HG02759 (cell line): Measurements from ENCODE around the gene MAEA.

Experiments used
- ATAC-seq: cut with Tn5 transposase; IDR thresholded peaks from one replicate; pipeline ENCODE4 v1.9.1; 2021; ENCODE audit warnings: mild to moderate bottlenecking, moderate library complexity; ENCODE audit not compliant: unreplicated experiment

MAEA gene

DNA sequence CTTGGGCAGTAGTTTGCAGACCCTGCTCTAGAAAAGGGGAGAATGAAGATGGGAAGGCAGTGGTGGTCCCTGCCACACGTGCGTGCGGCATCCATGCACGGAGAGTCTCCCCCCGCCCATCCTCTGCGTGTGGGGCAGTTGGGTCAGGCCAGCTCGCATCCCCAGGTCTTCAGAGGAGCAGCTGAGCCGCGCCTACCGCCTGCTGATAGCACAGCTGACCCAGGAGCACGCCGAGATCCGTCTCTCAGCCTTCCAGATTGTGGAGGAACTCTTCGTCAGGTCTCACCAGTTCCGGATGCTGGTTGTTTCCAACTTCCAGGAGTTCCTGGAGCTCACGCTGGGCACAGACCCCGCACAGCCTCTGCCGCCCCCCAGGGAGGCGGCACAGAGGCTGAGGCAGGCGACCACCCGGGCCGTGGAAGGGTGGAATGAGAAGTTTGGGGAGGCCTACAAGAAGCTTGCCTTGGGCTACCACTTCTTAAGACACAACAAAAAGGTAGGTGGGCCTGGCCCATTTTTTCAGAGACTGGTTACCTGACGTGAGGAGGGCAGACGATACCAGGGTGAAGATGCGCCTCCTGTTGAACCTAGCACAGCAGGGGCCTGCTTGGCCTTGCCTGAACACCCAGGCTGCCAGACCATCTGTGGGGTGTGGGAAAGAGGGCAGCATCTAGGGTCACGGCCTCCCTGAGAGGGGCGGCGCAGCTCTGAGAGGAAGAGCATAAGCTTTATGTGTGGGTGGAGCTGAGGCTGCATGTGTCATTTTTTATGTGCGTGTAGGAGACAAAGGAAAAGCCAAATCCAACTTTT is 59.9 kb downstream of the MAEA start:
- ATAC-seq = no peak

DNA sequence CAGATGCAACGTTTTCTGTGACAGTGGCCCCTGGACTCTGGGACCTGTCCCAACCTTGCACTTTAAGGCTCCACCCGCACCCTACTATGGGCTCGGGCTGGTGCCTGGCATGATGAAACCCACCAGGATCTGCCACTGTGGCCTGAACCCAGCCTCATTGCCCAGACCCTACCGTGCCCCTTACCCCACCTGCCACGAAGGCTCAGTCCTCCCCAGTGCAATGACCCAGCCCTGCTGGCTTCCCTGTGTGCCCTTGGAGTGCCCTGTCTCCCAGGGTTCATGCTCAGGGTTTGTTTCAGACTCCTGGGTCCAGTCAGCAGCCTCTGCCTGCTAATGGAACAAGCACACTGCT is 60.5 kb downstream of the MAEA start:
- ATAC-seq = no peak

DNA sequence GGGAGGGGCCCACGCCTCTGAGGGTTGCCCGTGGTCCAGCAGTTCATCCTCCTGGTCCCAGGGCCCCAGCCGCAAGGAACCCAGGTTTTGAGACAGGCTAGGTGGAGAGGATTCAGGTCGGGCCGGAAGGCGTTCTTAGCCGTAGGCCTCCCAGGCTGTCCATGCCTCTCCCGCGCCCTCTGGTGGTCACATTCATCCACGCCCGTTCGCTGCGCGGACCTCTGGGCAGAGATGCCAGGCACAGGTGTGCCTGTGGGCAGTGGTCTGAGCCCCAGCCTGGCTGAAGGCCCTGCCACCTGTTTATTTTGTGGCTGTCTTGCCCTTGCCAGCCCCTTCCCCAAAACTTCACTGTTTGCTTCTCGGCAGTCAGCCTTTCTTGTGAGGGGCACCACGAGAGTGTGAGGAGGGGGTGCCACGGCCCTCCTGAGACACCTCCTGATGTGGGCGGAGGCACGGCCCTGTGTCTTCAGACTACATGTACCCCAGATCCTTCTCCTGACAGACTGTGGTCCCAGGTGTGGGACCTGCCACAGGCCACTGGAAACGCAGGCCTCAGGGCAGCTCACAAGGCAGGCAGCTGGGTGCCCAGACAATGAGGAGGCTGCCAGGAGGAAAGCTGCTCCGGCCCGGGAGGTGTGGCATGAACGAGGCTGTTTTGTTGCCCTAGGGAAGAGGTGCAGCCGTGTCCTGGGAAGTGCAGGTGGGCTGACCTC is 62.3 kb downstream of the MAEA start:
- ATAC-seq = no peak

DNA sequence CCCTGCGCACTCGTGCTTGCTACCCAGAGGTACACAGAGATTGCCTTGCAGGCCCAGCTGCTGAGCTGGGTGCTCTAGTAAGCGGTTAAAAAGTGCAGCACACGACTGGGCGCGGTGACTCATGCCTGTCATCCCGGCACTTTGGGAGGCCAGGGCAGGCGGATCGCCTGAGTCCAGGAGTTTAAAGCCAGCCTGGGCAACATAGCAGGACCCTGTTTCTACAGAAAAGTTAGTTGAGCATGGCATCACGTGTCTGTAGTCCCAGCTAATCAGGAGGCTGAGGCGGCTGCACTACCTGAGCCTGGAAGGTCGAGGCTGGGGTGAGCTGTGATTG is 62.8 kb downstream of the MAEA start:
- ATAC-seq = no peak

DNA sequence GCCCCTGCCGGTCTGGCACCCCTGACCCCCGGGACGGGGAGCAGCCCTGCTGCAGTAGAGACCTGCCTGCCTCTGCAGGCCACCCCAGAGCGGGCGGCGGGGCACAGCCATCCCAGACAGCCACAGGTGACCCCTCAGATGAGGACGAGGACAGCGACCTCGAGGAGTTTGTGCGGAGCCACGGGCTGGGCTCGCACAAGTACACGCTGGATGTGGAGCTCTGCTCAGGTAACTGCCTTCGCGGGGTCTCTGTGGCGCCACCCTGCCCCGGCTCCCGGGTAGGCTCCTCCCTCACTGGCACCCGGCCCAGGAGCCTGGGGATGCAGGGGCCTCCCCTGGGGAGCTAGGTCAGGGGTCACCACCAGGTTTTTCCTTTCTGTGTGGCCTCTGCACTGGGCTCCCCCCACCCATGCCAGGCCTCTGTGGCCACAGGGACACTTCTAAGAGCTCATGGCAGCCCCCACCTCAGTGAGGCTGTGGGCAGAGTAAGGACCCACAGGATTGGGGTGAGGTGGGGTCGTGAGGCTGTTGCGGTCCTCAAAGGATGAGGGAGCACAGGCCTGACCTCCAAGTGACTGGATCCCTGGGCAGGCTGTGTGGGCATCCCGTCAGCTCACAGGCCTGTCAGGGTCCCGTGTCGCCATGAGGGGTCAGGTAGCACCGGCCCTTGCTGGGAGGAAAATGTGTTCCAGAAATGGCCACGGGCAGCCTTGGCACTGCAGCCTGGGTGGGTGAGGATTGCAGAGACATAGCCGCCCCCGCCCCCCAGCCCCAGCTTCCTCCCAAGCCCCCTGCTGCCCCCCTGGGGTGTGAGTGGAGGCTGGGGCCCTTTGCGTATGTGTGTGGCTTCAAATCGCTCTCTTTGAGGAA is 63.7 kb downstream of the MAEA start:
- ATAC-seq = no peak

DNA sequence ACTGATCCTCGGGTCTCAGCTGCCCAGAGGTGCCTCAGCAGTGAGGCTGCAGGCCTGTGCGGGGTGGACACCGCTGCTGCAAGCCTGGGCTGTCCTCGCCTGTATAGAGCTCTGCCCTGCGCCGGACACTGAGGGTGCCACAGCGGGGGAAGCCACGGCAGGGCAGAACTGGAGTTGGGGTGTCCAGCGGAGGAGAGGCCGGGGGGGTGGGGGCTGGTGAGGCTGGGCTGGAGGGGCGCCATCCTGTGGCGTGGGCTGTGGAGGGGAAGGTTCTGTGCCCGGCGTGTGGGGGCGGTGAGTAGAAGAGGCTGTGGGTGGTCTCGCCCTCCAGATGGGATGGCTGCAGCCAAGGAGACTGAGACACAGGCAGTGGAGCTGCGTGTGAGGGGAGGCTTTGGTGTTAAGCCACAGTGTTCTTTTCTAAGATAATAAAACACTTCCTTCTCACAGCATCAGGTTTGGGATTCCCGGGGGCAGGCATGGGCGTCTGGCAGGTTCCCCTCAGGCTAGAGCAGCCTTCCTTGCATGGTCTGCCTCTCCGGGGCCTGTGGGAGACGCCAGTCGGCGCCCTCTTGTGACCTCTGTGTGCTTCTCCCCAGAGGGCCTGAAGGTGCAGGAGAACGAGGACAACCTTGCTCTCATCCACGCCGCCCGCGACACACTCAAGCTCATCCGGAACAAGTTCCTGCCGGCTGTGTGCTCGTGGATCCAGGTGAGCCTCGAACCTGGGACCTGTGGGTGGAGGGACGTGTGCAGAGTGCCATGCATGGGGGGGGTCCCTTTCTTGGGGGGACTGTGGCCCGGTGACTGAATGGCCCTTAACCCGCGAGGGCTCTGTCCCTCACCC is 64.7 kb downstream of the MAEA start:
- no peak for ATAC-seq

DNA sequence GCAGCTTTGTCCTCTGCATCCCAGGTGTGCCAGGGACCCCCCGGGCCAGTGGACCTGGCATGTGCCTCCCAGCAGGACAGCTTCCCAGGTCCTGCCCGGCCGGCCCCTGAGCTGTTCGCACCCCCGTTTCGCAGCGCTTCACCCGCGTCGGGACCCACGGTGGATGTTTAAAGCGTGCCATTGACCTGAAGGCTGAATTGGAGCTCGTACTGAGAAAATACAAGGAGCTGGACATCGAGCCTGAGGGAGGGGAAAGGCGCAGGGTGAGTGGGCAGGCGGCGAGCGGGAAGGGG is 65.2 kb downstream of the MAEA start:
- ATAC-seq = no peak

DNA sequence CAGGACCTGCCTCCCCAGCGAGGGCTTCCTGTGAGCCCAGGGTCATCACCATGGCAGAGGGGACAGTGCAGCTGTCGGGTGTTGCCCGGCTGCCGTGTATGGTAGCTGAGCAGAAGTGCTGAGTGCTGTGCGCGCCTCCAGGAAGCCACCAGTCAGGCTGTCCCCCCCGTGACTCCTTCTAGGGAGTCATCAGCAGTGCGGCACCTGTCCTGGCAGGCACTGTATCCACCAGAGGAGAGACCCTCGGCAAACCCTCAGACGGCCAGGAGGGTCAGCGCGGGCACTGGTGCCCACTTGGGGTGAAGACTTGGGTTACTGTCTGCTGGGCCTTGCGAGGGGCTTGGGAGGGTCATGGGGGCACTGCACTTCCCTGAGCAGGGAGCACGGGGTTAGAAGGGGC is 65.7 kb downstream of the MAEA start:
- ATAC-seq = no peak

DNA sequence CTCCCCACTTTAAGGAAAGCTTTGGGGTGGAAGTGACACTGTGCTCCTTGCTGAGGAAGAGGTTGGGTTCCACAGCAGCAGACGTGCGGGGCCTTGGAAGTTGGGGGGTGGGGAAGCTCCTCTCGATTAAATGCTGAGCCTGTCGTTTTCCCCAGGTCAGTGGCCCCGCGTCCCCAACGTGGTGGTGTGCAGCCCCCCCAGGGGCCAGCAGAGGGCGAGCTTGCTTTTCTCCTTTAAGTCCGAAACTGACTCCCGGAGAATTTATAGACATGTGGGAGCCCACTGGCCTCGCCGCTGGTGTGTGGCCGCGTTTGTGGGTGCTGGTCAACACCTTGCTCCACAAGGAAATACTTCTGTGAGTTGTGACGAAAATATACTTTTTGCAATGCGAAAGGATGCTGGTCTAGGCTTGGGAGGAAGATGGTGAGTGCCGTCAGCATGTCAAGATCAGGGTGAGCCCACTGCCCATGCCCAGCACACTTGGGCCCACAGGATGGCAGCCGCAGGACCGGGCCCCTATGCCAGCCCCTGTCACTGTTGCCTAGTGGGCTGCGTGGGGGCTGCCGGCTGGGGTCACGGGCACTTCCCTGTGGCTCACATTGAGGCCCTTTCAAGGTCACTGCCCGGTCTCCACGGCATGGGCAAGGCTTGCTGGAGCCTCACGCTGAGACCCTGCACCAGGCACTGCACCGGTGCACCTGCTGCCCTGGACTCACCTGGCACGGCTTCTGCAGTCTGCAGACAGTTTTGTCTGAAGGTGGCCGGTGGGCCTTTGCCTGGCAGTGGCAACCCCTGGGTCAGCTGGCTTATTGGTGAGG is 66.7 kb downstream of the MAEA start:
- ATAC-seq = no peak

DNA sequence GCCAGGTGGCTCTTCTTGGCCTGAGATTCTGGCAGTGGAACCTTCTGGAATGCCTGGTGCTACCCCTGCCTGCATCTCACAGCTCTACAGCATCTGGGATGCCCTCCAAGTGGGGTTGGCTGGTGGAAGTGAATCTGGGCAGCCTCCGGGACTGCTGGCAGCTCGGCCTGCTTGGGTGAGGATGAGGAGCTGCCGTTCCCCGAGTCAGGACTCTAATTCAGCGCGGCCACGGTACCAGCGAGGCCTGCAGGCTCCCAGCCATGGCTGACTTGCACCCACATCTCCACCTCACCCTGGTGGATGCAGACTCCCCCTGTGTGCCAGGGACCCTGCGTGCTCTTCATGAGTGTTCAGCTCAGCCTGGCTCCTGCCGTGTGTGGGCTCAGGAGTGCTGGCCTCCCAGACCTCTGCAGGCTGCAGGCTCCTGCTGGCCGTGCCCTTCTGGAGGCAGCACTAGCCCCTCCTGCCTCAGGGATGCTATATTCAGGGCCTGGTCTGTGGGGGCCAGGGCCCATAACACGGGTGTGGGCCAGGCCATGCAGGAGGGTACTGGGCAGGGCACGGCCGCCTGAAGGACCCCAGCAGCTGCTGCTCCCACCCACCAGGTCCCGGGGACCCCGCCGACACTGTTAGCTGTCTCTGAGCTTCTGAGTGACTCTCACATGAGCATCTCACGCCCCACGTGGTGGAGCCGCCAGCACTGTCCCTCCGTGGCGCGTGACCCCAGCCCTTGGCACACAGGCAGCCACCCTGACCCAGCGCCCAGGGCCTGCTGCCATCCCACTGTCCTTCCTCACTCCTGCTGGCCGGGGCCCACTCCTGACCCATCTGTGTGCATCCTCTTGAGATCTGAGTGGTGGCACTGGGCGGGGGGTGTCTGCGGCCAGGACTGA is 67.9 kb downstream of the MAEA start:
- ATAC-seq = no peak

DNA sequence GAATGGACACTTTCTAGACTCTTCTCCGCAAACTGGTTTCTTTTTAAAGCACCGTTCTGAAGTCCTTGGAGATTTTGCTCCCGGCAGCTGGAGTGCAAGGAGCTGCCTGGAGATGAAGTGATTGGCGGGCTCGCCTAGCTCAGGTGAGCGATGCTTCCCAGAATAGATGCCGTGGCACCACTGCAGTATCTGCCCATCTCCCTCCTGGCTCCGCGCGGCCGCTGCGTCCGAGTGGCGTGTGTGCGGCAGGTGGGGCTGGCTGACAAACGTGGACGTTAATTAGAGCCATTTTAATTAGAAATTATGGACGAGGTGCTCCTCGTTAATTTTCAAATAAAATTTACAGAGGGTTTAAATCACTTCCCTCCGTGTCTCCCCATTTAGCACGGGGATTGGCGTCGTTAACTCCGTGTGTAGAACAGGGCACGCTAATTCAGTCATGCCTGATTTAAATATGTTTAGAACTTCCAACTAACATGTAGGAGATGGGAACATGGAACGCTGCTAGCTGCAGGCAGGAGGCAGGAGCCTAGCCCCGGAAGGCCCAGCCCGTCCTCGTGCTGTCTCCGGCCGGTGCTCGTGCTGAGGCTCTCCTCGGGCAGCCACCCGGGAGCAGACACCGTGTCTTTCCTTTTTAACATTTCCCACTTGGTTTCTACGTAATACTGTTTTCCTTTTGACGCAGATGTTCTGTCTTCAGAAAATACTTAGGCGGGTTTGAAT is 68.9 kb downstream of the MAEA start:
- ATAC-seq = no peak

DNA sequence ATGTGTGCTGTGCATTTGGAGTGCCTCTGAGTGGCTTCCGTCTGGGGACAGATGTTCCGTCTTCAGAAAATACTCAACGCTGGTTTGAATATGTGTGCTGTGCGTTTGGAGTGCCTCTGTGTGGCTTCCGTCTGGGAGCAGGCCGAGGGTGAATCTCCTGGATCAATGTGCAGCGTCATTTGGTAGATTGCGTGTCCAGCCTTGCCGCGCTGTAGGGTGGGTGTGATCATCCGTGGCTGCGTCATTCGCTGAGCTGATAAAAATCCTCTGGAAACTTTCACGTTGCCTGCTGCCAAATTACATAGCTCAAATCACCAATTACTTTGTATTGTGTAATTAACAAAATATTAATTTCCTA is 69.4 kb downstream of the MAEA start:
- ATAC-seq = no peak

DNA sequence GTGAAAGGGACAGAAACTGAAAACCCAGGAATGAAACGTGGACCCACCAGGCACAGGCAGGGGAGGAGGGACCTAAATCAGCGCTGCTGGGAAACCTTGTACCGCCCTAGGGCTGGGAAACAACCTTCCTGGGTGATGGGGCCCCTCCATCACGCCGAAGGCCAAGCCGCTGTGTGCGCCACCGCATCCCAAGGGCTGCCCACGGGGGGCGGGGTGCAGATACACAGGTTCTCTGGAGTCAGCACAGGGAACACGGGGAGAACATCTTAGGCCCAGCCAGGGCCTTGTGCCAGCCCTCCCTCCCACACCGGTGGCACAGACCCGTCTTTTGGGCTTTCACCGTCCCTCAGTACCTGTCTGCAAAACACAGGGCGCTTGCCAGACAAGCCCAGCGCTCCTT is 70.3 kb downstream of the MAEA start:
- ATAC-seq = no peak

DNA sequence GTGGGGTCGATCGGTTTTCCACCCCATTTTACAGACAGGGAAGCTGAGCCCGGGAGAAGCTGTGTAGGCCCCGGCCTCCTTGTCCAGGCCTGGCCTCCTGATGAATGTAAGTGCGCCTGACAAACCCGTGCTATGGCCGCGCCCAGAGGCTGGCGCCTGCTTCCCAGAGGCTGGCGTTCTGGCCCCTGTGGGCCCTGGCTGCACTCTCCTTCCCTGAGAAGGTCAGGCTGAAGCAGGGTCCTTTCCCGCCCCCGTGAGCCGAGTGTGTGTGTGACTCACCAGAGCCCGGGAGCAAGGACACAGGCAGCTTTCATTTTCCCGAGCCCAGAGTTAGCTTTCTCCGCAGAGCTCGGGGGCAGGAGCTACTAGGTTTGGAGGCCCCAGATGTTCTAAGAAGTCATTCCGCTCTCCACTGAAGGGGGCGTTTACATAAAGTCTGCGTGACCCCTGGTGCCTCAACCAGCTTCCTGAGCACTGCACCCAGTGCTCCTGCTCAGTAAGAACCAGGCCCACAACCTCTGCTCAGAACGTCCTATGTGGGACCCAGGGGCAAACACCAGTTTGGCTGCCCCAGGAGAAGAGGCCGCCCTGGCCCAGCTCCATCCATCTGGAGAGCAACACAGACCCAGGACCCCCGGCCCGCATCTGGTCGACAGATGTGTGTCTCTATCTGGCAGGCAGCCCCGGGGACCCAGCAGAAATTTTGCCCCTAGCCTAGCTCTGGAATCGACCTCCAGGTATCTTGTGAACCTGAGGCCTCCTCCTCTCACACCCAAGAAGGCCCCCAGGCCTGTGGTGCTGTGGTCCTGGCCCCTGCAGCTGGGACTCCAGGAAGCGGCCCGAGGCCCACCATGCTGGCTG is 71.0 kb downstream of the MAEA start:
- ATAC-seq = no peak

DNA sequence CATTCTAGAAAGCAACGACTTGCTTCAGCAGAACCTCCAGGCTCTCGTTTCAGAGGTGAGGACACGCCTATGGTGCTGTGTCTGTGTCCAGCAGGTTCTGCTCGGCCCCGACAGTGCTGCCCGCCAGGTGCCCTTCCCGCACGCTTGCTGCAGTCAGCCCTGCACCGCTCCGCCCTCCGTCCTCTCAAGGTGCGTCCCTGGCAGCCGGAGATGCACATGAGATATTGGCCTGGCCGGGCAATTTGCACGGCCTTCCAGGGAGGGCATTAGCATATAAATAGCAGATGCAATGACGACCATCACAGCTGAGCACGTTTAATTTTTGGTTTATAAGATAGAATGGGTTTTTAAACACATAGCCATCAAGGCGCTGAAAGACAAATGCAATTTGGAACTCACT is 71.7 kb downstream of the MAEA start:
- ATAC-seq = no peak

DNA sequence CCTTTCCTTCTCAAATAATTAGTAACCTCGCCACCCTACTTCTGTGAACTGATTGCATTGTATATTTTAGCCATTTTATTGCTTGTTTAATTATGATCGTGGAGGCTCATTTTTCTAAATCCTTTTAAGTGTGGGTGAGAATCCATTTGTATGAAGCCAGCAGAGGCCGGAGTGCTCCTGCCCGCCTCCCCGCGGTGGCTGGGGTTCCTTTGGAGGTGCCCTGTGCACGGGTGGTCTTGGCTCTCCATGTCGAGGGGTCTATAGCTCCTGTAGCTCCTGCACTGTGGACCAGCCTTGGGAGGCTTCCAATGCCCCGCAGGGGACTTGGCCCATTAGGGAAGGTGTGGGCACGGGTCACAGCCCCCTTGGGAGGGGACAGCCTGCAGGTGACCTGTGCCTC is 72.4 kb downstream of the MAEA start:
- no peak for ATAC-seq

DNA sequence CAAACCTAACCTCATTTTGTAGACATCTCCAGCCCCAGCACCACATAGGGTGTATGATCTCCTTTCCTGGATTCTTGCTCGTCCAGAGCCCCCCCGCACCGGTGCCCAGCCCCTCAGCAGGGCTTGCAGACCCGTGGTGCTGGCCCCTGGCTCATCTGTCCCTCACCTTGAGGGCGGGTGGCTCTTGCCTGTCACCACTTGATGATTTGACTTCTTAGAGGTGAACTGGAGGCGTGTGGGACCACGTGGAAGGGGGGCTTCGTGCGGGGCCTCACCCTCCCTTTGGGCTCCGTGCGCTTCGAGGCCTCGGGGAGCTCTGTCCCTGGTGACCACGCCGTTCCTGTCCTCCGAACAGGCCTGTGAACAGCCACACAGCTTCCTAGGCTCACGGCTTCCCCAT is 72.8 kb downstream of the MAEA start:
- no peak for ATAC-seq

DNA sequence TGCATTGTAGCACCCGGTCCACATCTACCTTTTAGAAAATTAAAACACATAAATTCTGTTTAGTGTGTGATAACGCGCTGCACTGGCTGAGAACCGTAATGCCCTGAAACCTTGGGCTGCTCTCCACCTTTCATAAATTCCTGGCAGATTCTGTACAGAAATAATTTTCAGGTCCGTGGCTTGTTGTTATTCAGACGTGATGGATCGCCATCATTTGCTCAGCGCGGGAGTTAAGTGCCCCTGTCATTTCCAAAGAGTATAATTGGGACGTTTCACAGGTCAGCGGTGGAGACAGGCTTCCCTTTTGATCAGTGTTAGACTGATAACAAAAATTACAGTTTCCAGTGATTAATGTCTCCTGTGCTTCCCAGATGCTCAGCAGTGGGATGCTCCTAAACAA is 73.8 kb downstream of the MAEA start:
- no peak for ATAC-seq
